Measurements from ENCODE around the gene LGI4. TPM values are rescaled to one million over a fixed set of nuclear protein-coding genes. Genes with fewer than 3 reads are reported as not detected.

The LGI4 gene
- total and polyA plus RNA-seq, 3 donors from 2014 or later: 4.5 to 7.9 (median 4.5) TPM

- H3K27me3 ChIP-seq: no peaks in the 10 kb centered on the region
- no peak overlapping the region for H3K27ac ChIP-seq
- intact Hi-C loops (cut with DNase I; ENCODE audit: low total_unique reads): no loop called here
- no peak overlapping the region for H3K4me3 ChIP-seq
- TF ChIP-seq CTCF (IDR thresholded peaks at IDR 0.05) (no peak), POLR2A (IDR thresholded peaks at IDR 0.05) (no peak)
- H3K4me1 ChIP-seq: no peaks in the 10 kb centered on the region
- H3K9me3 ChIP-seq: no peaks in the 10 kb centered on the region
- 66 to 76% methylated on average over 2 of the region's 2 CpGs for WGBS, 2 donors
- no peaks in the 10 kb centered on the region for H3K36me3 ChIP-seq (ENCODE audit: low read depth, missing control alignments)
- no peak for DNase-seq
Observed at GRCh38 chr19:35161434-35161743, 26.5 kb upstream of the LGI4 start.

DNA sequence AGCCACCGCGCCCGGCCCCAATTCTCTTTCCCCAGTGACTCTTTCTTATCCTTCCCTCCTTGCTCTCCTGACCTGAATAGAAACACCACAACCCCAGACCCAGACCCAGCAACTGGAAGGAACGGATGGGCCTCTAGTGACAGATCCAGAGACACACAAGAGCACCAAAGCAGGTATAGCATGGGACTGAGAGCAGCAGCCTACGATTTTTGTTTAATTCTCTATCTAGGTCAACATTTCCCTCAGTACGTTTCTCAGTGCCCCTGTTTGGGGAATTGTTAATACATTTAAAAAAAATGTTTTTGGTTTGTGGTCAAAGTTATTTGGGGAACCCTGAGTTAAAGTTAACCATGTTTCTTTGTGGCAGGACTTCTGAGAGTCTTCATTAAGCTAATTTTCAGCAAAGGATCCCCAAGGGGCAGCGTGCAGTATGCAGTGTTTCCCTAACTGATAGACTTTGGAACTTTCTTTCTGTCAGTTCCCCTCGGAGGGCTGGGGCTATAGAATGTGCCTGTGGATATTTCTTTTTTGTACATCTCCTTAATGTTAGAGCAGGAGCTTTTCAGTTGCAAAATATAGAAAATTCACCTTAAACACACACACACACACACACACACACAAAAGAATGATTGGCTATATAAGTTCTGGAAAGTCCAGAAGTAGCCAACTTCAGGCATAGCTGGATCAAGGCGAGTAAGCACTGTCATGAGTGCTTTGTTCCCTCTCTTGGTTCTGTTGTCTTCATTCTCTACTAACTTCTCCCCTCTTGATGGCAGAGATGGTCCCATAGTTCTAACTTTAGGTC lies 26.0 kb upstream of the LGI4 start:
- Histone ChIP-seq H3K27me3 (no peaks in the 10 kb centered on the region), H3K9me3 (no peaks in the 10 kb centered on the region), H3K4me1 (no peaks in the 10 kb centered on the region), H3K27ac (no peak overlapping the region), H3K36me3 (ENCODE audit: low read depth, missing control alignments) (no peaks in the 10 kb centered on the region), H3K4me3 (no peak overlapping the region)
- intact Hi-C loops (cut with DNase I; ENCODE audit: low total_unique reads): no loop called here
- TF ChIP-seq POLR2A (IDR thresholded peaks at IDR 0.05) (no peak), CTCF (IDR thresholded peaks at IDR 0.05) (no peak)
- WGBS, 2 donors: 82 to 91% methylated on average over 9 of the region's 9 CpGs
- no peak for DNase-seq

- no peak overlapping the region for H3K27ac ChIP-seq
- no peak for TF ChIP-seq CTCF (IDR thresholded peaks at IDR 0.05)
- TF ChIP-seq POLR2A (IDR thresholded peaks at IDR 0.05): no peak
- intact Hi-C loops (cut with DNase I; ENCODE audit: low total_unique reads): no loop called here
- H3K4me3 ChIP-seq: no peak overlapping the region
- H3K36me3 ChIP-seq (ENCODE audit: low read depth, missing control alignments): no peaks in the 10 kb centered on the region
- no peaks in the 10 kb centered on the region for H3K27me3 ChIP-seq
- 89 to 90% methylated on average over 8 of the region's 8 CpGs for WGBS, 2 donors
- no peaks in the 10 kb centered on the region for H3K9me3 ChIP-seq
- H3K4me1 ChIP-seq: peaks cover 5% of the 10 kb centered on the region
- DNase-seq: no peak
Observed at GRCh38 chr19:35159606-35160005, 24.7 kb upstream of the LGI4 start.

DNA sequence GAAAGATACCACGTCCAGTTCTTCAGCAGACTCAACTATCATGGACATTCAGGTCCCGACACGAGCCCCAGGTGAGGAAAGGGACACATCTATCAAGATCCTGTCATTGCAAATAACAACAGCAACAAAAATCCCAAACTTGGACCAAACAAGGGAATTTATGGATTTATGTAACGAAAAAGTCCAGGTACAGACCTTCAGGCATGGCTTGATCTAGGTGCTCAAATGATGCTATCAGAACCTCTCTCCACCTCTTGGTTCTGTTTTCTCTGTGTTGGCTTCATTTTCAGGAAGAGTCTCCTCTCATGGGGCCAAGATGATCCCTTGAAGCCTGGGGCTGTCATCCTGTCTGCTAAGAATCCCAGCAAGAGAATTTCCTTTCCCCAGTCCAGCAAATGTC lies 22.6 kb upstream of the LGI4 start:
- H3K9me3 ChIP-seq: no peaks in the 10 kb centered on the region
- no peak for TF ChIP-seq POLR2A (IDR thresholded peaks at IDR 0.05)
- TF ChIP-seq CTCF (IDR thresholded peaks at IDR 0.05): no peak
- H3K4me1 ChIP-seq: peaks cover 9% of the 10 kb centered on the region
- H3K4me3 ChIP-seq: no peak overlapping the region
- 94% methylated on average over 4 of the region's 4 CpGs for WGBS, 2 donors
- H3K36me3 ChIP-seq (ENCODE audit: low read depth, missing control alignments): no peaks in the 10 kb centered on the region
- no peaks in the 10 kb centered on the region for H3K27me3 ChIP-seq
- H3K27ac ChIP-seq: no peak overlapping the region
- intact Hi-C loops (cut with DNase I; ENCODE audit: low total_unique reads): no loop called here
- no peak for DNase-seq

DNA sequence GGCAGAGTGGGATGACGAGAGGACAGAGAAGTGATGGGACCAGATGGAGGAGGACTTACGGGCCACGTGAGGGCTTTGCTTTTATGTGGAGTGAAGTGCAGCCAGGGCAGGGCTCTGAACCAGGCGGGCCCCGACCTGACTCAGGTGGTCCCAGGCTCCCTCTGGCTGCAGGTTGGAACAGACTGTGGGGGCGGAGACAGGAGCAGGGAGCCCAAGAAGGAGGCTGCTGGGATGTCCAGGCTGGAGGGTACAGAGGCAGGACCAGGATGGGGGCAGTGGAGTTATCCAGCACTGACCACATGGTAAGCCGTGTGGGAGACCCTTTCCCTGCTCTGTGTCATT lies 21.8 kb upstream of the LGI4 start:
- Histone ChIP-seq H3K9me3 (no peaks in the 10 kb centered on the region), H3K4me1 (peaks cover 9% of the 10 kb centered on the region), H3K27me3 (no peaks in the 10 kb centered on the region), H3K27ac (no peak overlapping the region), H3K36me3 (ENCODE audit: low read depth, missing control alignments) (no peaks in the 10 kb centered on the region), H3K4me3 (no peak overlapping the region)
- WGBS, 2 donors: 76 to 80% methylated on average over 7 of the region's 7 CpGs
- intact Hi-C loops (cut with DNase I; ENCODE audit: low total_unique reads): no loop called here
- TF ChIP-seq POLR2A (IDR thresholded peaks at IDR 0.05): no peak
- no peak for TF ChIP-seq CTCF (IDR thresholded peaks at IDR 0.05)
- DNase-seq: no peak
